Thyroid gland (tissue), 4 donors: ENCODE results near the gene HIVEP3. TPM values are rescaled to one million over a fixed set of nuclear protein-coding genes. Genes with fewer than 3 reads are reported as not detected.

Experiments
- DNase-seq, 2 donors: peaks; one replicate each; pipeline ENCODE4 v3.0.0-alpha.2; 2019
- H3K27ac ChIP-seq, 3 donors: fragments of 200-600 bp; sonication (generic); 1 replicate in 2 of 3; 2 replicates in 1 of 3; pipeline ENCODE4 v1.5.1; 2016 to 2019; ENCODE audit warnings: mild to moderate bottlenecking in 1 of 3, moderate library complexity in 1 of 3
- H3K27me3 ChIP-seq: fragments of 200-600 bp; sonication (generic); one replicate; pipeline ENCODE4 v1.5.1; 2019
- H3K36me3 ChIP-seq, 2 donors: fragments of 200-600 bp; sonication (generic); one replicate each; pipeline ENCODE4 v1.5.1; 2016 to 2019
- H3K4me1 ChIP-seq, 2 donors: fragments of 200-600 bp; sonication (generic); one replicate each; pipeline ENCODE4 v1.5.1; 2017 to 2019
- H3K4me3 ChIP-seq, 3 donors: fragments of 200-600 bp; sonication (generic); replicated peaks in 1 of 3; 1 replicate in 2 of 3; 2 replicates in 1 of 3; pipeline ENCODE4 v1.5.1; 2016; ENCODE audit warnings: mild to moderate bottlenecking in 1 of 3
- H3K9me3 ChIP-seq: fragments of 200-600 bp; sonication (generic); one replicate; pipeline ENCODE4 v1.5.1; 2017
- POLR2A ChIP-seq, 2 donors: fragments of 450-650 bp; IDR thresholded peaks; one replicate each; pipeline ENCODE4 v1.6.1; 2017; ENCODE audit warnings: antibody characterized with exemption in 2 of 2, mild to moderate bottlenecking in 2 of 2, moderate library complexity in 1 of 2
- WGBS, 2 donors: methylation state at CpG; one replicate each; pipeline ENCODE4 v1.1.5; 2017; 5-methylcytosine and 5-hydroxymethylcytosine counted together
- intact Hi-C: fragments of 100-400 bp; cut with DNase I; formaldehyde crosslinking; loops from one replicate; pipeline ENCODE4 v1.15.1; 2023
- total RNA-seq, 4 donors: library from RNA; depleted of rRNA; stranded (reverse); fragments of >200 nt; gene quantifications; one replicate each; pipeline ENCODE4 v1.2.3, GENCODE V29; 2016
- TF ChIP-seq, protein P1 (sequence below), 6 experiments: fragments of 200-600 bp in 3 of 6; fragments of 450-650 bp in 3 of 6; sonication (generic) in 3 of 6; IDR thresholded peaks; one replicate each; pipeline ENCODE4 v1.5.1; 2016 to 2019; ENCODE audit warnings: antibody characterized with exemption in 6 of 6, mild to moderate bottlenecking in 2 of 6, inconsistent platforms in 1 of 6, moderate library complexity in 1 of 6

Gene HIVEP3
- total RNA-seq, 4 donors from 2014 or later = 9.7 to 13.5 (median 12.5) TPM

- 81 to 89% methylated on average over 6 of the region's 6 CpGs for WGBS, 2 donors
- H3K9me3 ChIP-seq = no peaks in the 10 kb centered on the region
- no peak overlapping the region for H3K27ac ChIP-seq
- DNase-seq = no peak
- H3K4me3 ChIP-seq = no peak overlapping the region
- H3K27me3 ChIP-seq = no peaks in the 10 kb centered on the region
- no peaks in the 10 kb centered on the region for H3K36me3 ChIP-seq
- no peaks in the 10 kb centered on the region for H3K4me1 ChIP-seq
- intact Hi-C loops = loop anchor here (5.0 kb wide), 1 partner anchor 117 kb away; no protein-coding TSS in a partner anchor
- TF ChIP-seq POLR2A (IDR thresholded peaks at IDR 0.05) = no peak
- TF ChIP-seq, protein P1, sequence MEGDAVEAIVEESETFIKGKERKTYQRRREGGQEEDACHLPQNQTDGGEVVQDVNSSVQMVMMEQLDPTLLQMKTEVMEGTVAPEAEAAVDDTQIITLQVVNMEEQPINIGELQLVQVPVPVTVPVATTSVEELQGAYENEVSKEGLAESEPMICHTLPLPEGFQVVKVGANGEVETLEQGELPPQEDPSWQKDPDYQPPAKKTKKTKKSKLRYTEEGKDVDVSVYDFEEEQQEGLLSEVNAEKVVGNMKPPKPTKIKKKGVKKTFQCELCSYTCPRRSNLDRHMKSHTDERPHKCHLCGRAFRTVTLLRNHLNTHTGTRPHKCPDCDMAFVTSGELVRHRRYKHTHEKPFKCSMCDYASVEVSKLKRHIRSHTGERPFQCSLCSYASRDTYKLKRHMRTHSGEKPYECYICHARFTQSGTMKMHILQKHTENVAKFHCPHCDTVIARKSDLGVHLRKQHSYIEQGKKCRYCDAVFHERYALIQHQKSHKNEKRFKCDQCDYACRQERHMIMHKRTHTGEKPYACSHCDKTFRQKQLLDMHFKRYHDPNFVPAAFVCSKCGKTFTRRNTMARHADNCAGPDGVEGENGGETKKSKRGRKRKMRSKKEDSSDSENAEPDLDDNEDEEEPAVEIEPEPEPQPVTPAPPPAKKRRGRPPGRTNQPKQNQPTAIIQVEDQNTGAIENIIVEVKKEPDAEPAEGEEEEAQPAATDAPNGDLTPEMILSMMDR (IDR thresholded peaks at IDR 0.05) = no peak
These were observed 164.2 kb downstream of the HIVEP3 start for GRCh38 chr1:41754540-41754939.

- intact Hi-C loops = loop anchor here (5.0 kb wide), 1 partner anchor 115 kb away; no protein-coding TSS in a partner anchor
- Histone ChIP-seq H3K9me3 (no peaks in the 10 kb centered on the region), H3K4me3 (no peak overlapping the region), H3K36me3 (no peaks in the 10 kb centered on the region), H3K27me3 (no peaks in the 10 kb centered on the region), H3K4me1 (no peaks in the 10 kb centered on the region), H3K27ac (no peak overlapping the region)
- 80 to 84% methylated on average over 9 of the region's 9 CpGs for WGBS, 2 donors
- DNase-seq = no peak
- TF ChIP-seq, protein P1 (IDR thresholded peaks at IDR 0.05) = no peak
- TF ChIP-seq POLR2A (IDR thresholded peaks at IDR 0.05) = no peak
These were observed 166.1 kb downstream of the HIVEP3 start for GRCh38 chr1:41752514-41753170.

DNA sequence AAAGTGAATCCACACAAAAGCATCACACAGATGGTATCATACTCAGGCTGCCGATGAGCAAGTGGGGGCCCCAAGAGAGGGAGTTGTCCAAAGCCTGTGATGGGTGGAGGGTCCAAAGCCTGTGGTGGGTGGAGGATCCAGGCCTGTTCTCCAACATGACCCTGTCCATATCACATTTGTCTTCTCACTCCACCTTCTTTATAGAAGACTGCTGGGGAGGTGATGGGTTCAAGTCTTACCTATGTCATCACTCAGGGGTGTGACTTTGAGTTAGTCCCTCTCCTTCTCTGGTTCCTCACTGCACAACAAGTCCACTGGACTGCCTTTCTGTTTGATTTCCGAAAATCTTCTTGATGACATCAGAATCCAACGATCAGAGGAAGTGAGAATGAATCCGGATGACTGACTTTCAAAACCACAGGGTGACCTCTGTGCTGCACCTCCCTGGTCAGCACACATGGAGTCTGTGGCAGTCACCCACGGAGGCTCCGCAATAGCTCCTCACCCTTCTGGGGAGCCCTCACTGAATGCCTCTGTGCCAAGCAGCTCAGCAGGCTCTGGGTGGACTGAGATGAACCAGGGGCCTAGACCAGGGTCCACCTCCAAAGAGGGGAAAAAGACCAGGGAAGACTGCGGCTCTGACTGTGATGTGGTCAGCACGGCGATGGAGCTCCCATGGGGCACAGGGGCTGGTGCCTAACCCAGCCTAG, 166.8 kb downstream of the HIVEP3 start:
- Histone ChIP-seq H3K27ac (no peak overlapping the region), H3K9me3 (no peaks in the 10 kb centered on the region), H3K27me3 (no peaks in the 10 kb centered on the region), H3K4me3 (no peak overlapping the region), H3K36me3 (no peaks in the 10 kb centered on the region), H3K4me1 (no peaks in the 10 kb centered on the region)
- 87 to 96% methylated on average over 9 of the region's 9 CpGs for WGBS, 2 donors
- TF ChIP-seq POLR2A (IDR thresholded peaks at IDR 0.05) = no peak
- TF ChIP-seq, protein P1 (IDR thresholded peaks at IDR 0.05) = no peak
- no peak for DNase-seq
- intact Hi-C loops = loop anchor here (5.0 kb wide), 1 partner anchor 115 kb away; no protein-coding TSS in a partner anchor

DNA sequence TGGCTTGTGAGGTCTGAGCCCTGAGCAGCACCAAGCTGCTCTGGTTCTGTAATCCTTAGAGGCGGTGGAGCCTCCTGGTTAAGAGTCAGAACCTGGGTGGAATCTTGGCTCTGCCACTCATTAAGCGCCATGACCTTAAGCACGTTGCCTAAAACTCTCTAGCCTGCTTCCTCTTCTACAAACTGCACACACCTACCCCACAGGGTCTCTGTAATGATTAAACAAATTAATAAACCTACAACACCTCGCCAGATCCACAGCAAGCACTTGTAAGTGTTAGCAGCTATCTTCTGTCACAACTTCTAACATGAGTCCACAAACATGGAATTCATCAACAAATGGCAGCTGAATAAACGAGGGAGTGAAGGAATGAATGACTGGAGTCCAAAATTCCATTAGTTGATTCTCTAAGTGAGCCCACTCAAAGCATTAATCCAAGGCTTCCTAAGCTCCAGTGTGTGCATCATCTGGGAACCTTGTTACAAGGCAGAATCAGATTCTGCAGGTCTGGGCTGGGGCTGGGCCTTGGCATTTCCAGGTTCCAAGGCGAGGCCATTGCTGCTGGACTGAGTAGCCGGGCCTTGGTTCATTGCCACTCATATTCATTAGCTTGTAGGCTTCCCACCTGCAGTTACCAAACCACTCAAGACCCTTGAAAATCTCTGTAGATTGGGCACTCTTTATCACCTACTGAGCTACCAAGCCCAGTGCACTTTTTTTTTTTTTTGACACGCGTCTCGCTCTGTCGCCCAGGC, 168.6 kb downstream of the HIVEP3 start:
- H3K4me3 ChIP-seq = no peak overlapping the region
- intact Hi-C loops = loop anchor here (5.0 kb wide), 1 partner anchor 113 kb away; no protein-coding TSS in a partner anchor

More for the DNA sequence above, 168.6 kb downstream of the HIVEP3 start:
- no peaks in the 10 kb centered on the region for H3K4me1 ChIP-seq
- no peak overlapping the region for H3K27ac ChIP-seq
- no peak for TF ChIP-seq POLR2A (IDR thresholded peaks at IDR 0.05)
- TF ChIP-seq, protein P1 (IDR thresholded peaks at IDR 0.05) = no peak
- 77 to 80% methylated on average over 11 of the region's 11 CpGs for WGBS, 2 donors
- no peaks in the 10 kb centered on the region for H3K9me3 ChIP-seq
- no peaks in the 10 kb centered on the region for H3K36me3 ChIP-seq
- no peaks in the 10 kb centered on the region for H3K27me3 ChIP-seq
- no peak for DNase-seq
